Measurements from ENCODE around the gene VWA7.

Gene VWA7

GRCh38 chr6:31776485-31776988 is 591 bp downstream of the VWA7 start:
- DNase-seq: no peak

GRCh38 chr6:31775633-31776484 is 1.3 kb downstream of the VWA7 start:
- DNase-seq: no peak

GRCh38 chr6:31775184-31775583 is 1.9 kb downstream of the VWA7 start:
- DNase-seq: no peak

- DNase-seq: no peak
Measured at GRCh38 chr6:31771992-31772358, 5.2 kb downstream of the VWA7 start.

GRCh38 chr6:31770860-31771259 is 6.3 kb downstream of the VWA7 start:
- no peak for DNase-seq

- peak; percentile 81 for DNase-seq
Measured at GRCh38 chr6:31769684-31770371, 7.3 kb downstream of the VWA7 start.

GRCh38 chr6:31768363-31769257 is 8.5 kb downstream of the VWA7 start:
- no peak for DNase-seq

GRCh38 chr6:31767096-31767645 is 10.0 kb downstream of the VWA7 start:
- no peak for DNase-seq

- no peak for DNase-seq
Measured at GRCh38 chr6:31765910-31766794, 11.0 kb downstream of the VWA7 start.

GRCh38 chr6:31765559-31765909 is 11.6 kb downstream of the VWA7 start:
- no peak for DNase-seq

- no peak for DNase-seq
Measured at GRCh38 chr6:31764198-31764597, 12.9 kb downstream of the VWA7 start.

GRCh38 chr6:31763619-31763940 is 13.5 kb downstream of the VWA7 start:
- no peak for DNase-seq

- no peak for DNase-seq
Measured at GRCh38 chr6:31762878-31763618, 14.1 kb downstream of the VWA7 start.

GRCh38 chr6:31762356-31762755 is 14.8 kb downstream of the VWA7 start, which contains the start of gene SAPCD1:
SAPCD1 (plus strand) TSS chr6:31762656; CDS start chr6:31763055, 399 bp downstream.
- DNase-seq: no peak

- no peak for DNase-seq
Measured at GRCh38 chr6:31761343-31761742, 15.8 kb downstream of the VWA7 start.

- no peak for DNase-seq
Measured at GRCh38 chr6:31760790-31761189, 16.3 kb downstream of the VWA7 start.

GRCh38 chr6:31758281-31758680 is 18.8 kb downstream of the VWA7 start:
- DNase-seq: no peak

GRCh38 chr6:31752739-31753319 is 24.3 kb downstream of the VWA7 start:
- DNase-seq: no peak

GRCh38 chr6:31750411-31751022 is 26.6 kb downstream of the VWA7 start:
- no peak for DNase-seq

GRCh38 chr6:31749301-31750036 is 27.7 kb downstream of the VWA7 start:
- no peak for DNase-seq

Measured in activated CD4-positive, alpha-beta T cell treated with anti-CD3 and anti-CD28 coated beads, Interleukin-2, amount 50 U/mL, for 1 hour (primary cell).